HG03520 (cell line): ENCODE data around the gene INSR.
"Not testable (repeated sequence)": the region's sequence is repeated elsewhere in the genome, so short reads cannot be mapped to it uniquely, and the experiment has no call there.

Experiments used
- ATAC-seq: cut with Tn5 transposase; IDR thresholded peaks from one replicate; pipeline ENCODE4 v1.9.1; 2021; ENCODE audit warnings: mild to moderate bottlenecking, moderate library complexity; ENCODE audit not compliant: unreplicated experiment

The INSR gene

GRCh38 chr19:7224995-7225394 lies 69.2 kb downstream of the INSR start:
- ATAC-seq = no peak

DNA sequence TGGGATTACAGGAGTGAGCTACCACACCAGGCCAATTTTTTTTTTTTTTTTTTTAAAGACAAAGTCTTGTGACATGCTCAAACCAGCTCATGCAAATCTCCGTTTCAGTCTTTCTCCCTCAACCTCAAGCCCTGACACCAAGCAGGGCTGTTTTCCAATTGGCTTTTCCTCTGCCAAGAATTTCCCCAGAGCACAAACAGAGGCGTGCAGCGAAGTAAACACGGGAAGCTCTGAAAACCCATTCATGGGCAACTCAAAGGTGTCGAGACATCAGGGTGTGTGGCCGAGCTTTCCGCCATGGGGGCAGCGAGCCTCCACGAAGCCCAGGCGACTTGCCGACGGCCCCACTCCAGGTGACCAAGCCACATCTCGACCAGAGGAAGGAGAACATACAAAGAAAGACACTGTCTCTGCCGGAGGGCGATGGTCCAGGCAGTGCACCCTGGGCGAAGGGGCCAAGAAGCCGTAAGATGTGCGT lies 70.0 kb downstream of the INSR start:
- no peak for ATAC-seq

DNA sequence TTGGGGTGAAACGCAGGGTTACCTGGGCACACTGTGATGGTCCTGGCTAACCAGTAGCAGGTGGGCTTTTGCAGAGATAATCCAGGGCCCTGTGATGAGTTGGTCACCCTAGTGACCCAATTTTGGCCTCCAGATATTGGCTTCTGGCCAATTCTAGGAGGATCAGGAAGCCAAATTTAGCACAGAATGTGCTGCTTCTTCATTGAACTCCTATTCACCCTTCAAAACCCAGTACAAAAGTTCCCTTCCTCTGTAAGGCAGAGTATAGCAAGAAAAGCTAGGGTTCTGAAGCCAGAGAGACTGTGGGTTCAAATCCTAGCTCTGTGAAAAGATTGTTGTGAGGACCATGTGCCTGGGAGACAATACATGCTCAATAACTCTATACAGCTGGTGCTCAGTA lies 70.8 kb downstream of the INSR start:
- no peak for ATAC-seq

GRCh38 chr19:7219056-7219455 lies 75.2 kb downstream of the INSR start:
- no peak for ATAC-seq

DNA sequence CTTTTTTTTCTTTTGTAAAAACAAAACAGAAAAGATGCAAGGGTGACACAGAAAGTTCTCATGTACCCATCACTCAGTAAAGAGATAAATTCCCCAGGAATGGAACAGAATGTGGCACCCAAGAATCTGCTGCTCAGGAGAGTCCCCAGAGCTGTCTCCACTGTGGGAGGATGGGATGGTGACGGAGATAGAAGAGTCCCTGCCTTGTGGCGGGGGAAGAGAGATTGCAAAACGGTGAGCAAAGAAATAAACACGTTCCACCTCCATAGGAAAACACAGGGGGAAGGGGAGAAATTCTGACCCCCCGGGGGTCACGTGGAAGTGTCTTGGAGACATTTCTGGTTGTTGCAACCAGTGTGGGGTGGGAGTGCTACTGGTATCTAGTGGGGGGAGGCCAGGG lies 76.4 kb downstream of the INSR start:
- no peak for ATAC-seq

DNA sequence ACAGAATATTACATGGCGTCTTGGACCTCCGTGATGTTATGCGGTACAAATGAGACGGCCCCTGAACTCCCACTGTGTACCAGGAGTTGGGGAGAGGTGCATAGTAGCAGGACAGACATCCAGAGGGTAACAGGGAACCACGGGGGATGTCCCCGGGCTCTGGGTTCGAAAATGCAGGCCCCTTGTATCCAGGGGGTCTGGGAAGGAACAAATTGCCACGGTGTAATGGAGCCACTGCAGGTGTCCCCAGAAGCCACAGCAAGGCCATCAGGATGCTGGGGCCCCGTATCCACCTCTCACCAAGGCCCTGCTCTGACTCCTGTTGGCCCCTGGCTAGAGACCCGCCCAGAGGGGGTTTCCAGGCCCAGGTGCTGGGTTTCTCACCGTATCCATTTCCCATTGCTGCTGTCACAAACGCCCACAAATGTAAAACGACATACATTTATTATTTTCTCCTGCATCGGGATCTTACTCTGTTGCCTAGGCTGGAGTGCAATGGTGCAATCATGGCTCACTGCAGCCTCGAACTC lies 77.8 kb downstream of the INSR start:
- ATAC-seq = no peak

- no peak for ATAC-seq
Observed at GRCh38 chr19:7215176-7215575, 79.0 kb downstream of the INSR start.

GRCh38 chr19:7214324-7215089 lies 79.7 kb downstream of the INSR start:
- no peak for ATAC-seq

GRCh38 chr19:7213628-7214323 lies 80.4 kb downstream of the INSR start:
- no peak for ATAC-seq

GRCh38 chr19:7211191-7211951 lies 82.8 kb downstream of the INSR start:
- no peak for ATAC-seq

- ATAC-seq = no peak
Observed at GRCh38 chr19:7210359-7210758, 83.9 kb downstream of the INSR start.

- ATAC-seq = not testable (repeated sequence)
Observed at GRCh38 chr19:7209597-7210325, 84.5 kb downstream of the INSR start.

DNA sequence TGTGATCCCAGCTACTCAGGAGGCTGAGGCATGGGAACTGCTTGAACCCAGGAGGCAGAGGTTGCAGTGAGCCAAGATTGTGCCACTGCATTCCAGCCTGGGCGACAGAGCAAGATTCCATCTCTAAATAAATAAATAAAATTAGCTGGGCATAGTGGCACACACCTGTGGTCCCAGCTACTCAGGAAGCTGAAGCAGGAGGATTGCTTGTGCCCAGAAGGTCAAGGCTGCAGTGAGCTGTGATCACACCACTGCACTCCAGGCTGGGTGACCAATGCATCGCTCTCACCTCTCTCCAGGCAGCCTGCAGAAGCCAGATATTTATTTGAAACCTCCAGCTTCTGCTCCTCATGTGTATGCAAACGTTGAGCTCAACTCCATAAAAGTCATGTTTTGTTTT lies 85.2 kb downstream of the INSR start:
- ATAC-seq = not testable (repeated sequence)

GRCh38 chr19:7203332-7203731 lies 90.9 kb downstream of the INSR start:
- ATAC-seq = no peak

DNA sequence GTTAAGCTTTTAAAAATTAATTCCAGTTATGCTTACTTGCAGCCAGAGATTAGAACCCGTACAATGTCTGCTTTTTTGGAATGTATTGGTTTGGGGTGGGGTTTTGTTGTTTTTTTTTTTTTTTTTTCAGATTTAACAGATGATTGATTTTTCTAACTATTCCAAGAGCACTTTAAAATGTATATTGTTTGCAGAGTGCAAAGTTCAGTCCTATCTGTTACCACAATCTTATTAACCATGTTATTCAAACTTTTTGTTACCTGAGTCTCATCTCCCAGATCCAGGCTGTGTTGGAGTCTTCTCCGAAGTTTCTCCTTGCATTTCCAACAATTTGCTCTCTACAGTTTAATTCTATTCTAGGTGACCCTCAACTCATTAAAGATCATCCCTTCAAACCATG lies 91.3 kb downstream of the INSR start:
- ATAC-seq = no peak

- no peak for ATAC-seq
Observed at GRCh38 chr19:7200736-7201135, 93.5 kb downstream of the INSR start.

DNA sequence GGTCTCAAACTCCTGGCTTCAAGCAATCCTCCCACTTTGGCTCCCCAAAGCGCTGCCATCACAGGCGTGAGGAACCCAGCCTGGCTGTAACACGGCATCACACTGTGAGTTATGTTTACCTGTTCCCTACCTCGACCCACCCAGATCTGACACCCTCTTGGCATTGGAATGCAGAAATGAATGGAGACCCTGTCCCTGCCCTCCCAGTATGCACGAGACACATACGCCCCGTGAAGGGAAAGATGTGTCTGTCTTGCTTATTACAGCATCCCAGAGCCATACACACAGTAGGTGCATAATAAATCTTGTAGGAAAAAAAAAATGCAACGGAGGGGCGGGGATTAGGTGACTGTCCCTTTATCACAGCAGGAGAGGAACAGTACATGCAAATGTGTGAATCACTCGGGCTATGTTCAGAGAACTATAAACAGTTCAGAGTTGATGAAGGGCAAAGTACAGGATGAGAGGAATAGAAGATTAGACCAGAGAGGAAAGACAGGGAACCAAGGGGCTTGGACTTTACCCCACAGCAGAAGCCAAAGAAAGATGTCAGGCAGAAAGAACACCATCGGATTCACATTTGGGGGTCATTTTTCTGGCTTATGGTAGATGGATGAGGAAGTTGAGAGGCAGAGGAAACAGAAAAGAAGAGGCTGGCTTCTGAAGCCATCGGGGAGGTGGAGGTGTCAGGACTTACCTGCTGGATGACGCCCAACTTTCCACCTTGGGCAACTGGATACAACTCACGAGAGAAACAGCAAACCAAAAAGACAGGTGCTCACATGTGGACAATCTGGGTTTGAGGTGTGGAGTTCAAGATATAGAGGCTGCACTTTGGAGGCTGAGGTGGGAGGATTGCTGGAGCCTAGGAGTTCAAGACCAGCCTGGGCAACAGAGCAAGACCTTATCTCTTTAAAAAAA lies 94.3 kb downstream of the INSR start:
- ATAC-seq = no peak

- peak; percentile 87 for ATAC-seq
Observed at GRCh38 chr19:7197760-7198696, 96.2 kb downstream of the INSR start.
